HepG2 (cell line): Measurements from ENCODE around the gene ZFAND6. TPM values are rescaled to one million over a fixed set of nuclear protein-coding genes. Genes with fewer than 3 reads are reported as not detected.

Experiments used
- ATAC-seq: fragments of 200-7000 bp; cut with Tn5 transposase; 3 replicates; pipeline ENCODE4 v1.9.1; 2020; ENCODE audit warnings: mild to moderate bottlenecking, moderate library complexity
- BruUV-seq: library from RNA; stranded (reverse); fragments of 400-500 nt; replicated peaks from 2 replicates; lab custom pipeline; 2021; lab: Mats Ljungman, UMichigan
- CTCF ChIA-PET: fragments of 300-600 bp; formaldehyde crosslinking; extraction: SDS; loops from one replicate; lab custom pipeline; 2021; ENCODE audit warnings: low total read pairs, inconsistent platforms, low intra/inter-chr PET ratio; lab: Yijun Ruan, JAX
- POLR2A ChIA-PET: fragments of 350-600 bp; sonication (Branson Sonifier 250); formaldehyde crosslinking; loops from one replicate; lab custom pipeline; 2020; ENCODE audit warnings: antibody characterized with exemption, inconsistent platforms; lab: Yijun Ruan, JAX
- DNase-seq: peaks from one replicate; pipeline ENCODE4 v3.0.0-alpha.2; 2015; ENCODE audit warnings: low spot score
- FAIRE-seq: peaks from 3 replicates; lab custom pipeline; 2011; peaks lifted over from hg19 to GRCh38; lab: Jason Lieb, UNC
- H2AFZ ChIP-seq: one replicate; pipeline ENCODE4 v1.6.1; 2011; ENCODE audit warnings: low read length, inconsistent platforms
- H3K27ac ChIP-seq: fragments of 300-600 bp; 3 replicates; pipeline ENCODE4 v1.8.0; 2011; ENCODE audit warnings: mixed run types, mild to moderate bottlenecking, mixed read lengths, low read length, inconsistent platforms; ENCODE audit not compliant: insufficient read depth; ENCODE audit errors: extremely low read length
- H3K27me3 ChIP-seq, 2 experiments: fragments of 200-600 bp in 1 of 2; 2 replicates in 1 of 2; 3 replicates in 1 of 2; pipeline versions ENCODE4 v1.6.0 to v1.8.0; 2011; ENCODE audit warnings: low read length in 2 of 2, mild to moderate bottlenecking in 2 of 2, moderate library complexity in 2 of 2, inconsistent platforms in 1 of 2; ENCODE audit not compliant: insufficient read depth in 2 of 2, control insufficient read depth in 1 of 2
- H3K36me3 ChIP-seq, 2 experiments: fragments of 200-600 bp in 1 of 2; replicated peaks in 1 of 2; 2 replicates in 1 of 2; 3 replicates in 1 of 2; pipeline versions ENCODE4 v1.5.1 to v1.8.0; 2011; ENCODE audit warnings: low read length in 2 of 2, inconsistent platforms in 1 of 2; ENCODE audit not compliant: insufficient read depth in 2 of 2, control insufficient read depth in 1 of 2
- H3K4me1 ChIP-seq: 2 replicates; pipeline ENCODE4 v1.5.1; 2012; ENCODE audit warnings: low read length, inconsistent platforms; ENCODE audit not compliant: insufficient read depth
- H3K4me2 ChIP-seq: 2 replicates; pipeline ENCODE4 v1.6.0; 2011; ENCODE audit warnings: low read depth, low read length, inconsistent platforms
- H3K4me3 ChIP-seq, 3 experiments: fragments of 200-600 bp in 1 of 3; sonication (generic), shearing (Covaris generic) in 1 of 3; replicated peaks in 1 of 3; 2 replicates each; pipeline ENCODE4 v1.5.1; 2011 to 2016; ENCODE audit warnings: low read length in 3 of 3, inconsistent platforms in 2 of 3, low read depth in 2 of 3, mild to moderate bottlenecking in 2 of 3, control low read depth in 1 of 3, mixed read lengths in 1 of 3; ENCODE audit not compliant: insufficient read depth in 1 of 3
- H3K79me2 ChIP-seq: one replicate; pipeline ENCODE4 v1.6.1; 2011; ENCODE audit warnings: low read length, inconsistent platforms; ENCODE audit not compliant: insufficient read depth
- H3K9ac ChIP-seq: 2 replicates; pipeline ENCODE4 v1.6.0; 2011; ENCODE audit warnings: mild to moderate bottlenecking, low read depth, low read length, inconsistent platforms; ENCODE audit not compliant: insufficient read depth
- H3K9me3 ChIP-seq: 2 replicates; pipeline ENCODE4 v1.5.1; 2012; ENCODE audit warnings: mild to moderate bottlenecking, low read length
- H4K20me1 ChIP-seq: 2 replicates; pipeline ENCODE4 v1.6.0; 2011; ENCODE audit warnings: inconsistent platforms, mild to moderate bottlenecking, low read length, moderate library complexity; ENCODE audit not compliant: insufficient read depth
- CREM ChIP-seq, 2 experiments: sonication (generic) in 1 of 2; formaldehyde crosslinking in 1 of 2; IDR thresholded peaks; 2 replicates each; pipeline versions ENCODE4 v1.4.0 to v1.6.1; 2016 to 2020; ENCODE audit warnings: antibody characterized with exemption in 1 of 2, mild to moderate bottlenecking in 1 of 2, missing genetic modification reagents in 1 of 2
- GLMP ChIP-seq: sonication (generic); formaldehyde crosslinking; IDR thresholded peaks from 2 replicates; pipeline ENCODE4 v1.9.0; 2021; ENCODE audit warnings: missing genetic modification reagents, mild to moderate bottlenecking, borderline replicate concordance
- HOXA5 ChIP-seq: sonication (generic); formaldehyde crosslinking; IDR thresholded peaks from 2 replicates; pipeline ENCODE4 v1.4.0; 2020; ENCODE audit warnings: missing genetic modification reagents
- PRDM15 ChIP-seq: sonication (generic); formaldehyde crosslinking; IDR thresholded peaks from 2 replicates; pipeline ENCODE4 v1.4.0; 2020; ENCODE audit warnings: missing genetic modification reagents
- SRY ChIP-seq: sonication (generic); formaldehyde crosslinking; IDR thresholded peaks from 2 replicates; pipeline ENCODE4 v1.8.0; 2022; ENCODE audit warnings: mild to moderate bottlenecking, missing genetic modification reagents
- whole genome bisulfite sequencing: methylation state at CpG from one replicate; pipeline ENCODE4 v1.1.6; 2017; ENCODE audit warnings: low lambda C conversion rate; 5-methylcytosine and 5-hydroxymethylcytosine counted together
- in situ Hi-C: cut with HindIII; loops from 2 replicates; pipeline ENCODE4 v1.10.0; 2017; ENCODE audit warnings: low pct_unique_long_range_greater_than_20kb; ENCODE audit not compliant: extremely low pct_ligation_motif_present
- intact Hi-C: fragments of 100-400 bp; cut with micrococcal nuclease; formaldehyde crosslinking; loops from one replicate; pipeline ENCODE4 v1.10.0; 2022; ENCODE audit not compliant: unreplicated experiment
- polyA plus RNA-seq, 8 experiments: library from polyadenylated mRNA; depleted of rRNA in 3 of 8; stranded (reverse) in 7 of 8; unstranded in 1 of 8; fragments of >200 nt; fragmentation: Illumina TruSeq in 4 of 8; extraction: Trizol in 4 of 8; gene quantifications; 2 replicates each; pipeline versions ENCODE4 v1.2.1 to v1.2.3, GENCODE V29; 2011 to 2016; ENCODE audit warnings: low read depth in 4 of 8, missing spikeins in 1 of 8, mixed read lengths in 1 of 8; ENCODE audit not compliant: insufficient read depth in 1 of 8
- total RNA-seq, 5 experiments: library from RNA; depleted of rRNA; stranded (reverse); fragments of >200 nt; fragmentation: Illumina TruSeq; extraction: Trizol; gene quantifications; 2 replicates each; pipeline ENCODE4 v1.2.3, GENCODE V29; 2016; ENCODE audit warnings: low read depth in 1 of 5

ZFAND6 gene
- total and polyA plus RNA-seq, 2 of the 13 experiments (the other 11 are each of a cell fraction or from before 2014, with no cell fraction given): 84.2 to 115 TPM

DNA sequence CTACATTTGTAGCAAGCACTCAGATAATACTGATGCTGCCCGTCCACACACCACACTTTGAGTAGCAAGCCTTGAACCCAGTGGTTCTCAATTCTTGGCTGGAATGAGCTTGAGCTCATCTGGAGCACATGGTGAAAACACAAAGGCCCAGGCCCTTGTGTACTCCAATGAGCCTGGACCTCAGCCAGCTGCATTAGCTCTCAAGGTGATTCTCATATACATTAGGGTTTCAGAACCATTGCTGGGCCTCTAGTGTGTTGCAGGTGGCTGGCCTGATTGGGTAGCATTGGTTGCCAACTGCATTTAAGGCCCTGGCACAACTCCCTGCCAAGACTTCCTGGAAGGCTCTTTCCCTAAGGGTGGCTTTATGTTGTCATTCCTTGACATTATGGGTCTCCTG, 23.4 kb upstream of the ZFAND6 start:
- 0% methylated on average over 1 of the region's 1 CpG for WGBS
- Histone ChIP-seq H3K27ac (no peak overlapping the region), H3K36me3 (no peaks in the 10 kb centered on the region), H3K79me2 (no peaks in the 10 kb centered on the region), H2AFZ (no peak overlapping the region), H3K4me1 (peaks cover 37% of the 10 kb centered on the region), H4K20me1 (no peaks in the 10 kb centered on the region), H3K4me3 (no peak overlapping the region), H3K27me3 (peaks cover 0 to 3% of the 10 kb centered on the region in 2 experiments; a peak in 1 of 5 replicates), H3K9me3 (no peaks in the 10 kb centered on the region), H3K9ac (no peak overlapping the region), H3K4me2 (no peak overlapping the region)
- no peak for DNase-seq
- in situ Hi-C loops: no loop called here
- intact Hi-C loops: no loop called here
- ChIA-PET CTCF (no interaction called here), POLR2A (no interaction called here)
- no peak for ATAC-seq
- no peak for TF ChIP-seq CREM (IDR thresholded peaks at IDR 0.05)
- TF ChIP-seq CREM (CRISPR knock-in tag; IDR thresholded peaks at IDR 0.05): no peak
- TF ChIP-seq GLMP (CRISPR knock-in tag): no peak
- TF ChIP-seq PRDM15 (CRISPR knock-in tag): no peak
- no peak for TF ChIP-seq HOXA5
- TF ChIP-seq SRY (CRISPR knock-in tag): no peak
- FAIRE-seq: no peak
- BruUV-seq: no TSS peak
